GM19043 (cell line): ENCODE data around the gene RGS21.

Experiments used
- ATAC-seq: cut with Tn5 transposase; IDR thresholded peaks from one replicate; pipeline ENCODE4 v1.9.1; 2021; ENCODE audit warnings: low read depth; ENCODE audit not compliant: unreplicated experiment

Gene RGS21

GRCh38 chr1:192378276-192378675, 61.5 kb downstream of the RGS21 start:
- no peak for ATAC-seq

DNA sequence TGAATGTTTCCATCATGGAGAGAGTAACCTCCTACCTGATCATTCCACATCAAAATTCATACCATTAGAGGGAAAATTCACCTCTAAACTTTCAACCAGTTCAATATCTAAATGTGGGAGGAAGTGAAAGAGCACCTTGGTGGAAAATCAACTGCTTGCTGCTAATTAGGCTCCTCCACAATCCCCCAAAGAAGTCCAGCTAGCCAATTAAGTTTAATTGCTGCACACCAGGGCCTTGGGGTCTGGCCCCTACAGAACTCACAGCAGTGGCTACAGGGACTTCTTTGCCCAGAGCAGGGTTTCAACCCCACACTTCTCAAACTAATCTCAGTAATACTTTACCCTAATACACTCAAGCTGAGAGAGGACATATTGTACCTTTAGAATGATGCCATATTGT, 62.1 kb downstream of the RGS21 start:
- no peak for ATAC-seq

- no peak for ATAC-seq
These were observed 62.8 kb downstream of the RGS21 start for GRCh38 chr1:192379554-192379953.

DNA sequence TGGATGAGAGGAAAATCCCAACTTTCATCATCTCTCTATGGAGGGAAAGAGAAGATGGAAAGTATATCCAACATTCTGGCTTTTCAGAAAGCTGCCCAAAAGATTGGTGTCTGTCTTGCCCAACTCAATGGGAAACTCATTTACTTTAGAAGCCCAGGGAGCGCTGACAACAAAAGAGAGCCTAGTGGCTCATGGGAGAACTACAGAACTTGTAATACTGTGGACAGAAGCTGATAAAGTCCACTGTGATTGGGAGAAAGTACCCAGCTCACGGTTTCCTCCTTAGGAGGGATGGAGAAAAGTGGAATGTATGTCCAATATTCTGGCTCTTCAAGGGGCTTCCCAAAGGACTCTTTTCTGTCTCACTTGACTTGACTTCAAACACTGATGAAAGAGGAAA, 66.0 kb downstream of the RGS21 start:
- ATAC-seq = no peak

DNA sequence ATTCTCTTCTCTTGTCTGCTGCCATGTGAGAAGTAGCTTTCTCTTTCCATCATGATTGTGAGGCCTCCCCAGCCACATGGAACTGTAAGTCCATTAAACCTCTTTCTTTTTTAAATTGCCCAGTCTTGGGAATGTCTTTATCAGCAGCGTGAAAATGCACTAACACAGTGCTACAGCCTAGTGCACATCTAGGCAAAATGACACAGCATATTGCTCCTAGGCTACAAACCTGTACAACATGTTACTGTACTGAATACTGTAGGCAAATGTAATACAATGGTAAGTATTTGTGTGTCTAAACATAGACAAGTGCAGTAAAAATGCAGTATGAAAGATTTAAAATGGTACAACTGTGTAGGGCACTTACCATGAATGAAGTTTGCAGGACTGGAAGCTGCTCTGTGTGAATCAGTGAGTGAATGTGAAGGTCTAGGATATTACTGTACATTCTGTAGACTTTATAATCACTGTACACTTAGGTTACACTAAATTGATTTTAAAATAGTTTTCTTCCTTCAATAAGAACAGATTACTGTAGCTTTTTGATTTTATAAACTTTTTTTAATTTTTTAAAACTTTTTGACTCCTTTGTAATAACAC, 69.4 kb downstream of the RGS21 start:
- ATAC-seq = no peak

GRCh38 chr1:192395211-192395610, 78.4 kb downstream of the RGS21 start:
- ATAC-seq = no peak

DNA sequence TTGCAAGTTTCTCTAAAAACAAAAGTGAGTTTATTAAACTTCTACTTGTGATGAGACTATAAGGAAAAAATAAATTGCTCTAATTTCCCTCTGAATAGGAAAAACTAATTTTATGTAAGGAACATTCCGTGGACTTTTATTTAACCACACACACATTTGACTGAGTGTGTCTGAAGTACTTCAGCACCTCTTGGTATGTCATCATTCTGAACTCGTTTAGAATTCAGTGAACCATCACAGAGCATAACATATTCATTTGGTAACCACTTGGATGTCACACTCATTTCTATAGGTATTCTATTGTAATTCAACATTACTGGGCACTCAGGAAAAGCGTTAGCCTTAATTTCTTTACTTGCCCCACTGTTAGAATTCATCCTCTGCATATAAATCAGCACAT, 79.1 kb downstream of the RGS21 start:
- no peak for ATAC-seq

GRCh38 chr1:192399161-192399560, 82.4 kb downstream of the RGS21 start:
- no peak for ATAC-seq

GRCh38 chr1:192401825-192402224, 85.0 kb downstream of the RGS21 start:
- ATAC-seq = no peak

- no peak for ATAC-seq
These were observed 85.8 kb downstream of the RGS21 start for GRCh38 chr1:192402571-192402970.

- no peak for ATAC-seq
These were observed 90.4 kb downstream of the RGS21 start for GRCh38 chr1:192407206-192407605.
